Activated naive CD8-positive, alpha-beta T cell treated with anti-CD3 and anti-CD28 coated beads, Interleukin-2, amount 10 ng/mL, durations not matched to agents 7 days and 5 days (primary cell): Measurements from ENCODE around the gene TMTC2. TPM values are rescaled to one million over a fixed set of nuclear protein-coding genes. Genes with fewer than 3 reads are reported as not detected.
"Not testable (repeated sequence)": the region's sequence is repeated elsewhere in the genome, so short reads cannot be mapped to it uniquely, and the experiment has no call there.

ENCODE experiments used
- ATAC-seq: fragments of 150-1000 bp; cut with Tn5 transposase; one replicate; pipeline ENCODE4 v1.10.0; 2021; ENCODE audit warnings: low read depth, moderate library complexity
- POLR2A ChIA-PET: fragments of 350-600 bp; sonication (Branson Sonifier 250); formaldehyde crosslinking; loops from one replicate; lab custom pipeline; 2021; ENCODE audit warnings: antibody characterized with exemption; lab: Charles Lee
- DNase-seq: peaks from one replicate; pipeline ENCODE4 v3.0.0; 2021
- H3K27ac Mint-ChIP-seq: one replicate; pipeline ENCODE4 v1.8.0; 2022; ENCODE audit warnings: mild to moderate bottlenecking, mixed read lengths
- H3K27me3 Mint-ChIP-seq: one replicate; pipeline ENCODE4 v1.8.0; 2022; ENCODE audit warnings: mild to moderate bottlenecking, moderate library complexity, mixed read lengths
- H3K36me3 Mint-ChIP-seq: one replicate; pipeline ENCODE4 v1.8.0; 2021; ENCODE audit warnings: mild to moderate bottlenecking, mixed read lengths
- H3K4me1 Mint-ChIP-seq: one replicate; pipeline ENCODE4 v1.8.0; 2021; ENCODE audit warnings: mixed read lengths
- H3K4me3 Mint-ChIP-seq: one replicate; pipeline ENCODE4 v1.8.0; 2022; ENCODE audit warnings: mild to moderate bottlenecking, moderate library complexity, mixed read lengths
- H3K9me3 Mint-ChIP-seq: one replicate; pipeline ENCODE4 v1.8.0; 2021; ENCODE audit warnings: mixed read lengths
- total RNA-seq, 2 experiments: library from RNA; stranded (reverse); gene quantifications; one replicate each; pipeline ENCODE4 v1.2.3, GENCODE V29; 2021

Gene TMTC2
- total RNA-seq, 2 experiments from 2014 or later = 3.3 to 4.1 TPM

DNA sequence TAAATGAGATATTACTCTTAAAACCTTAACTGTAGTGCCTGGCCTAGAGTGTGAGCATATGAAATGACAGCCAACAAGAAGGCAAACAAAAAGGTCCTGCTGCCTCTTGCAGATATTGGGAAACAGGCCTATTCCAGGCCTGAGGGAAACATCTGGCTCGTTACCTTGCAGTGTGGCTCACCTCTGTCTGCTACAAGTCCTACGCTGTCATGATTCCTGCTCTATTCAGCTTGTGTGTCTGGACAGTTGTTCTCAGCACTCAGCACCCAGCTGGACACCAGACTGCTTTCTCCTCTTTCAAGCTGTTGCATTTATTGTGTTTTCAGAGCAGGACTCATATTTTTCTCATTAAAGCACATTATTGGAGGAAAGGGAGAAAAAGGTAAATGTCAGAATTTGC is 113.5 kb downstream of the TMTC2 start:
- Mint-ChIP-seq H3K27me3 (no peaks in the 10 kb centered on the region), H3K4me3 (no peak overlapping the region), H3K36me3 (no peaks in the 10 kb centered on the region), H3K27ac (no peak overlapping the region), H3K4me1 (no peaks in the 10 kb centered on the region), H3K9me3 (no peaks in the 10 kb centered on the region)
- DNase-seq (no peak), ATAC-seq (no peak)
- POLR2A ChIA-PET = no interaction called here

GRCh38 chr12:82801951-82802610 is 115.4 kb downstream of the TMTC2 start:
- no peaks in the 10 kb centered on the region for H3K27me3 Mint-ChIP-seq
- no peak overlapping the region for H3K4me3 Mint-ChIP-seq
- POLR2A ChIA-PET = no interaction called here
- H3K36me3 Mint-ChIP-seq = no peaks in the 10 kb centered on the region
- H3K9me3 Mint-ChIP-seq = no peaks in the 10 kb centered on the region
- no peak for DNase-seq
- H3K27ac Mint-ChIP-seq = no peak overlapping the region
- H3K4me1 Mint-ChIP-seq = no peaks in the 10 kb centered on the region
- no peak for ATAC-seq

- no peaks in the 10 kb centered on the region for H3K9me3 Mint-ChIP-seq
- no peaks in the 10 kb centered on the region for H3K36me3 Mint-ChIP-seq
- H3K4me3 Mint-ChIP-seq = no peak overlapping the region
- DNase-seq (no peak), ATAC-seq (no peak)
- no peaks in the 10 kb centered on the region for H3K4me1 Mint-ChIP-seq
- POLR2A ChIA-PET = no interaction called here
- H3K27ac Mint-ChIP-seq = no peak overlapping the region
- no peaks in the 10 kb centered on the region for H3K27me3 Mint-ChIP-seq
Observed at GRCh38 chr12:82803201-82803600, 116.5 kb downstream of the TMTC2 start.

- DNase-seq (no peak), ATAC-seq (no peak)
- Mint-ChIP-seq H3K4me1 (no peaks in the 10 kb centered on the region), H3K36me3 (no peaks in the 10 kb centered on the region), H3K9me3 (no peaks in the 10 kb centered on the region), H3K27ac (no peak overlapping the region), H3K4me3 (no peak overlapping the region), H3K27me3 (no peaks in the 10 kb centered on the region)
- POLR2A ChIA-PET = no interaction called here
Observed at GRCh38 chr12:82804601-82805000, 117.9 kb downstream of the TMTC2 start.

- H3K4me1 Mint-ChIP-seq, H3K27ac Mint-ChIP-seq, DNase-seq, H3K27me3 Mint-ChIP-seq, ATAC-seq, H3K4me3 Mint-ChIP-seq, POLR2A ChIA-PET, H3K36me3 Mint-ChIP-seq, H3K9me3 Mint-ChIP-seq: not testable (repeated sequence)
Observed at GRCh38 chr12:82805004-82805403, 118.3 kb downstream of the TMTC2 start.

DNA sequence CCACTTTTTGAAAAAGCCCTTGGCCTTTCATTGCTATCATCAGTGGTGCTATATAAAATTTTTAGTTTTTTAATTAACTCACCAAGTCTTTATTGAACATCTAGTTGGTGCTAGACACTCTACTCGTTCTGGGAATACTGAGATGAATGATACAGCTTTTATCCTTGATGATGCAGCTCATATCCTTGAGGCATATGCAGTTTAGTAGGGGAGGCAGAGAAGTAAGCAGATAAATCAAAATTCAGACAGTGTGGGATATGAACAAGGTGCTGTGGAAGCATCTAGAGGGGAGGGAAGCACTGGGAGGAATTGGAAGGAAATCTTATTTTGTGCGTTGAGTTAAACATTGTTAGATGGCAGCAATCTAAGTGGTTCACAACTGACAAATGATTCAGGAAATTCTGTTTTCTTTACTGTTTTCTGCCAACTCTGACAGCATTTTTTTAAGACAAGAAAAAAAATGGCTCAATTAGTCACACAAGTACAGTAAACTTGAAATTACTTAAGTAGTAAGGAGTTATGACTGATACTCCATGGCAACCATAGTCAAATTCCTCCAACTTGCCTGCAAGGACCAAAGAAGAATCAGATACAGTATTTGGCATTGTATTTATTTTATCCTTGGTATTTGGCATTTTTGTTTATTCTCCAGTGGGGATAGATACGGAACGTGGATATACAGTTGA is 119.2 kb downstream of the TMTC2 start:
- H3K27ac Mint-ChIP-seq = no peak overlapping the region
- H3K36me3 Mint-ChIP-seq = no peaks in the 10 kb centered on the region
- no peaks in the 10 kb centered on the region for H3K9me3 Mint-ChIP-seq
- DNase-seq (no peak), ATAC-seq (no peak)
- H3K27me3 Mint-ChIP-seq = no peaks in the 10 kb centered on the region
- no peak overlapping the region for H3K4me3 Mint-ChIP-seq
- H3K4me1 Mint-ChIP-seq = no peaks in the 10 kb centered on the region
- POLR2A ChIA-PET = no interaction called here

GRCh38 chr12:82807132-82807737 is 120.5 kb downstream of the TMTC2 start:
- POLR2A ChIA-PET = no interaction called here
- Mint-ChIP-seq H3K4me3 (no peak overlapping the region), H3K36me3 (no peaks in the 10 kb centered on the region), H3K9me3 (no peaks in the 10 kb centered on the region), H3K27me3 (no peaks in the 10 kb centered on the region), H3K27ac (no peak overlapping the region), H3K4me1 (no peaks in the 10 kb centered on the region)
- no peak for ATAC-seq
- DNase-seq = no peak

DNA sequence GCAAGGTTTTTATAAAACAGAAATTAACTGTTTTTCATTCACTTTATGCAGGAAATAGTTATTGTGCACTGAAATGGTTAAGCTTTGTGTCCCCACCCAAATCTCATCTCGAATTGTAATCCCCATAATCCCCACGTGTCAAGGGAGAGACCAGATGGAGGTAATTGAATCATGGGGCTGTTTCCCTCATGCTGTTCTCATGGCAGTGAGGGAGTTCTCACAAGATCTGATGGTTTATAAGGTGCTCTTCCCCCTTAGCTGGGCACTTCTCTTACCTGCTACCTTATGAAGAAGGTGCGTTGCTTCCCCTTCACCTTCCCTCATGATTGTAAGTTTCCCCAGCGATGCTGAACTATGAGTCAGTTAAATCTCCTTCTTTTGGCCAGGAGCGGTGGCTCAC is 123.9 kb downstream of the TMTC2 start:
- POLR2A ChIA-PET = no interaction called here
- DNase-seq (no peak), ATAC-seq (no peak)
- no peak overlapping the region for H3K4me3 Mint-ChIP-seq
- no peaks in the 10 kb centered on the region for H3K27me3 Mint-ChIP-seq
- H3K36me3 Mint-ChIP-seq = no peaks in the 10 kb centered on the region
- H3K4me1 Mint-ChIP-seq = no peaks in the 10 kb centered on the region
- no peaks in the 10 kb centered on the region for H3K9me3 Mint-ChIP-seq
- H3K27ac Mint-ChIP-seq = no peak overlapping the region

DNA sequence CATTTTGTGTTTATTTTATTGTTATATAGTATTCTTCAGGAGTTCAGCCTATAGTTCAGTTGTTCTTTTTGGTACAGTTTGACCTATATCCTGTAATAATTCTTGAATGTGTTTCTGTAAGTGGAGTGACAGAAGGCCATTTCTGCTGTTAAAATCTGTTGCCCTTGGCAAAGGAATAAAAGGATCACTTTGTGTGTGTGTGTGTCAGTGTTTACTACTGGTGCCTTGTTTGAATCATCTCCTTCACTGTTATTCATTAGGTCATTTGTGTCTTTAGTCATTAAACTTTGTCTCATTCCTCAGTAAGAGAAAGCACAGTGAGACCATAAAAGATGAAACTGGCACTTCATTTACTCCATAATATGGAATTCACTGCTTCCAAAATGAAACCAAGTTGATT is 130.7 kb downstream of the TMTC2 start:
- DNase-seq (no peak), ATAC-seq (no peak)
- Mint-ChIP-seq H3K27me3 (no peaks in the 10 kb centered on the region), H3K36me3 (no peaks in the 10 kb centered on the region), H3K27ac (no peak overlapping the region), H3K9me3 (no peaks in the 10 kb centered on the region), H3K4me3 (no peak overlapping the region), H3K4me1 (no peaks in the 10 kb centered on the region)
- POLR2A ChIA-PET = no interaction called here

DNA sequence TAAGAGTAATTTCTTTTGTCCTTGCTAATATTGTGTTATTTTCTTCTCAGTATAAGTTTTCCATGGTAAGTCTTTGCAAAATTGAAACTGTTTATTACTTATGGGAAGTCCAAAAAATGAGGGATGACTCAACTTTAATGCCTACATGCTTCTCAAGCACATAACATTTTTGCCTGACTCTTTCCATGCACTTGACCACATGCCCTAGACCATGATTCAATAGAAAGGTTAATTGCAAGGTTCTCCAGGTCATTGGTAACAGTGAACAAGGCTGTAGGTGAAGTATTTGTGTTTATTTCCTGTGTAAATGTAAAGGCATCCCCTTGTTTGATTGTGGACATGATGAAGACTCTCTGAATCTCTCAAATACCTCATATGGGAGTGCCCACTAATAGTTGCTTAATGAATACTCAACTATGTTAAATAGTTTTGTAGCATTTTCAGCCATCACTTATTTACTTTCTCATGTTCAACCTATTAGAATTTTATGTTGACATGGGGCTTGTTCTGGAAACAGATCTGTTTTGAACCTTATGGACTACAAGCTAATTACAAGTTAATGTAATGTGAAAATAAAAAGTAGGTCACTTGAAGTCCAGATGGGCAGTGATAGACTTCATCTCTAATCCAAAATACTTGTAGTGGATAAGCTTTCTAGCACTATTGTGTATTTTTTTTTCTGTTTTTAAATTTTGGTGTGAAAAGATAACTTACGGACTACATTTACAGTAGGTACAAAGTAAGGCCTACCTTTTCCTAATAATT is 131.7 kb downstream of the TMTC2 start:
- POLR2A ChIA-PET = no interaction called here
- ATAC-seq = no peak
- H3K9me3 Mint-ChIP-seq = no peaks in the 10 kb centered on the region
- no peak overlapping the region for H3K27ac Mint-ChIP-seq
- no peaks in the 10 kb centered on the region for H3K27me3 Mint-ChIP-seq
- no peak for DNase-seq
- no peaks in the 10 kb centered on the region for H3K4me1 Mint-ChIP-seq
- no peak overlapping the region for H3K4me3 Mint-ChIP-seq
- no peaks in the 10 kb centered on the region for H3K36me3 Mint-ChIP-seq

DNA sequence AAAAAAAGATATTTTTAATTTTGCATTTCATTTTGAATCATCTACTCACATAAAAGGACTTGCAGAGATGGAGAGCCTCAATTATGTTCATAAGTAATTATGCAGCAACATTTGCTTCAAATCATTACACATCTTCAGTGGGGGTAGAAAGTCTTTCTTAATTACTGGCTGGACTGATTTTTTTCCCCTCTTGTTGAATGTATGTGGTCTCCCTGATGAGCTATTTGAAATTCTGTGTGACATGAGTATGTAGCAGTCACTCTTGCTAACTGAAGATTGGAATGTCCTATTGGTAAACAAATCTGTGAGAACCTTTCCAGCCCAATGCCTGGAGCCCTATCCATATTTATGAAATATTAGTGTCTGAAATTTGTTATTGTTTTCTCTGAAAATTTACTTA is 139.8 kb downstream of the TMTC2 start:
- no peaks in the 10 kb centered on the region for H3K36me3 Mint-ChIP-seq
- no peaks in the 10 kb centered on the region for H3K9me3 Mint-ChIP-seq
- ATAC-seq = no peak
- DNase-seq = no peak
- no peak overlapping the region for H3K4me3 Mint-ChIP-seq
- no peaks in the 10 kb centered on the region for H3K4me1 Mint-ChIP-seq
- POLR2A ChIA-PET = no interaction called here
- H3K27me3 Mint-ChIP-seq = no peaks in the 10 kb centered on the region
- no peak overlapping the region for H3K27ac Mint-ChIP-seq

- Mint-ChIP-seq H3K9me3 (no peaks in the 10 kb centered on the region), H3K36me3 (no peaks in the 10 kb centered on the region), H3K27me3 (no peaks in the 10 kb centered on the region), H3K4me1 (no peaks in the 10 kb centered on the region), H3K27ac (no peak overlapping the region), H3K4me3 (no peak overlapping the region)
- ATAC-seq (no peak), DNase-seq (no peak)
- POLR2A ChIA-PET = no interaction called here
Observed at GRCh38 chr12:82832096-82832495, 145.4 kb downstream of the TMTC2 start.

DNA sequence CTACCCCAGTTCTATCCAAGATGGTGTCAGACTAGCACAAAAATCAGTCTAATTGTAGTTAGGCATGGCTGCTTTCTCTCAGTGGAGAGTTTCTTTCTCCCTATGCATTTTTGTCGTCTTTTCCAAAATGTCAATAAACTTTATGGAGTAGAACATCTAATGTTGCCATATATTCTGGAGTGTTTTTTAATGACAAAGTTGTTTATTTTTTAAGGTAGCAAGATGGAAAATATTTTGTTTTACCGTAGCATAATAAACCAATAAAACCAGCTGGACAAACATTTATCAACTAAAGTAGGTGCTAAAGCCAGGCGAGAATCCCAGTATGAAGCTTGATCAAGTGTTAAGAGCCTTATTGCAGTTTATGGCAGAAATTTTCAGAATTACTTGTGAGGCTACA is 146.3 kb downstream of the TMTC2 start:
- Mint-ChIP-seq H3K36me3 (no peaks in the 10 kb centered on the region), H3K4me3 (no peak overlapping the region)
- POLR2A ChIA-PET = no interaction called here

More for the DNA sequence above, 146.3 kb downstream of the TMTC2 start:
- Mint-ChIP-seq H3K27me3 (no peaks in the 10 kb centered on the region), H3K27ac (no peak overlapping the region), H3K4me1 (no peaks in the 10 kb centered on the region), H3K9me3 (no peaks in the 10 kb centered on the region)
- no peak for DNase-seq
- no peak for ATAC-seq
